A549 (cell line): ENCODE data around the gene TTYH2.

Source experiments
- CEBPB ChIP-seq, 2 experiments: fragments of >200 bp in 1 of 2; sonication (Bioruptor Twin) in 1 of 2; formaldehyde crosslinking in 1 of 2; IDR thresholded peaks; 2 replicates each; pipeline ENCODE4 v1.6.1; 2012 to 2016
- CHD2 ChIP-seq: fragments of 150-350 bp; IDR thresholded peaks from 2 replicates; pipeline ENCODE4 v1.6.1; 2014; ENCODE audit warnings: low read length; ENCODE audit not compliant: partially characterized antibody
- CTCF ChIP-seq: fragments of >200 bp; sonication (Bioruptor Twin); formaldehyde crosslinking; IDR thresholded peaks from 3 replicates; pipeline ENCODE4 v1.5.1; 2016
- JUN ChIP-seq, 2 experiments: fragments of >200 bp; sonication (Bioruptor Twin); formaldehyde crosslinking; IDR thresholded peaks; 2 replicates in 1 of 2; 3 replicates in 1 of 2; pipeline ENCODE4 v1.6.1; 2016 to 2017
- MAFK ChIP-seq: fragments of 450-650 bp; IDR thresholded peaks from 2 replicates; pipeline ENCODE4 v1.6.1; 2014; ENCODE audit not compliant: partially characterized antibody
- SREBF2 ChIP-seq: fragments of 450-650 bp; IDR thresholded peaks from 2 replicates; pipeline ENCODE4 v1.6.1; 2014; ENCODE audit warnings: mild to moderate bottlenecking, moderate library complexity

- TF ChIP-seq CHD2, result no peak
- no peak for TF ChIP-seq SREBF2
- TF ChIP-seq MAFK, result no peak
- no peak for TF ChIP-seq CTCF
- no peak for TF ChIP-seq CEBPB (IDR thresholded peaks at IDR 0.05)
- no peak for TF ChIP-seq JUN (IDR thresholded peaks at IDR 0.05)
Measured at GRCh38 chr17:74240618-74241205, 27.3 kb downstream of the TTYH2 start.
